ENCODE data around the gene KIZ. TPM values are rescaled to one million over a fixed set of nuclear protein-coding genes. Genes with fewer than 3 reads are reported as not detected.

The KIZ gene
- total and polyA plus RNA-seq, 2 donors (not counting 1 experiment from before 2014, with no cell fraction given) = 19.7 to 40.4 TPM

DNA sequence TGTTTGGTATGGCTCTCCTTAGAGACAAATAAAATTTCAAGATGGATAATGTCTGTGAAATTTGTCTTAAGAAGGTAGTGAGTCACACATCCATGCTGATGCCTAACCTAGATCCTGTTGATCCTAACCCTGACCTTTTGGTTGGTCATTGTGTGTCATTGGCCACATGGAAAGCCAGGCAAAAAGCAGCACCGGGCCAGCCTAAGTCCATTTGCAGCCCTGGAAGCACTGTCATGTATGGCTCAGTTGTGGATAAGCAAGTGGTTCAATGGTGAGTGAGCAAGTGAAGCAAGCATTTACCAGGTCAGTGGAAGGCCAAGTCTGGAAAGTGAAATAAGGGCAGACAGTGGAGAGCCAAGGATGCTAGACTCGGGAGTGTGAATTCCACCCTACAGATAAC, 165.1 kb downstream of the KIZ start:
- Histone ChIP-seq H2AFZ (ENCODE audit: insufficient read depth, low read depth, low read length, poor library complexity, severe bottlenecking) (no peak overlapping the region), H3K36me3 (replicated peaks in 1 of 2; ENCODE audit: control extremely low read depth in 1 of 2, control insufficient read depth in 1 of 2, extremely low read depth in 1 of 2, insufficient read depth in 2 of 2, low read length in 1 of 2) (no peaks in the 10 kb centered on the region), H3K9me3 (ENCODE audit: control extremely low read depth in 1 of 3, control insufficient read depth in 2 of 3, insufficient read depth in 1 of 3, low read length in 2 of 3) (peaks cover 0 to 1% (median 0%) of the 10 kb centered on the region in 3 donors), H4K20me1 (ENCODE audit: control insufficient read depth, insufficient read depth, low read length, poor library complexity, severe bottlenecking) (no peaks in the 10 kb centered on the region), H3K27me3 (replicated peaks in 1 of 4; ENCODE audit: control extremely low read depth in 1 of 4, control insufficient read depth in 3 of 4, insufficient read depth in 4 of 4, low read length in 3 of 4) (peaks cover 0 to 4% (median under 1%) of the 10 kb centered on the region in 4 experiments), H3K4me1 (ENCODE audit: control insufficient read depth in 2 of 2, insufficient read depth in 2 of 2, low read length in 2 of 2) (no peaks in the 10 kb centered on the region), H3K79me2 (ENCODE audit: control insufficient read depth, insufficient read depth, low read length) (no peaks in the 10 kb centered on the region), H3K4me3 (ENCODE audit: control extremely low read depth in 1 of 5, extremely low read depth in 1 of 5, insufficient read depth in 1 of 5, low read depth in 2 of 5, low read length in 4 of 5) (no peak overlapping the region), H3K27ac (ENCODE audit: low read length in 2 of 2) (no peak overlapping the region), H3K4me2 (replicated peaks; ENCODE audit: low read depth, low read length, poor library complexity, severe bottlenecking) (no peak overlapping the region), H3K9ac (ENCODE audit: low read length) (no peak overlapping the region)
- Mint-ChIP-seq H3K9me3 (ENCODE audit: insufficient read depth) (no peaks in the 10 kb centered on the region), H3K27ac (no peak overlapping the region), H3K4me3 (no peak overlapping the region), H3K27me3 (peaks cover 40% of the 10 kb centered on the region), H3K4me1 (no peaks in the 10 kb centered on the region)
- intact Hi-C loops (cut with micrococcal nuclease) = no loop called here
- ChIA-PET CTCF (no interaction called here), POLR2A (no interaction called here)
- TF ChIP-seq, protein P1, sequence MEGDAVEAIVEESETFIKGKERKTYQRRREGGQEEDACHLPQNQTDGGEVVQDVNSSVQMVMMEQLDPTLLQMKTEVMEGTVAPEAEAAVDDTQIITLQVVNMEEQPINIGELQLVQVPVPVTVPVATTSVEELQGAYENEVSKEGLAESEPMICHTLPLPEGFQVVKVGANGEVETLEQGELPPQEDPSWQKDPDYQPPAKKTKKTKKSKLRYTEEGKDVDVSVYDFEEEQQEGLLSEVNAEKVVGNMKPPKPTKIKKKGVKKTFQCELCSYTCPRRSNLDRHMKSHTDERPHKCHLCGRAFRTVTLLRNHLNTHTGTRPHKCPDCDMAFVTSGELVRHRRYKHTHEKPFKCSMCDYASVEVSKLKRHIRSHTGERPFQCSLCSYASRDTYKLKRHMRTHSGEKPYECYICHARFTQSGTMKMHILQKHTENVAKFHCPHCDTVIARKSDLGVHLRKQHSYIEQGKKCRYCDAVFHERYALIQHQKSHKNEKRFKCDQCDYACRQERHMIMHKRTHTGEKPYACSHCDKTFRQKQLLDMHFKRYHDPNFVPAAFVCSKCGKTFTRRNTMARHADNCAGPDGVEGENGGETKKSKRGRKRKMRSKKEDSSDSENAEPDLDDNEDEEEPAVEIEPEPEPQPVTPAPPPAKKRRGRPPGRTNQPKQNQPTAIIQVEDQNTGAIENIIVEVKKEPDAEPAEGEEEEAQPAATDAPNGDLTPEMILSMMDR (IDR thresholded peaks at IDR 0.05) = no peak
- TF ChIP-seq EZH2 (IDR thresholded peaks at IDR 0.05; ENCODE audit: borderline replicate concordance, insufficient read depth, low read depth, low read length, poor library complexity, severe bottlenecking) = no peak
- ATAC-seq (ENCODE audit: low read depth) (no peak), DNase-seq (no peak)
- 75% methylated on average over 1 of the region's 2 CpGs for WGBS (ENCODE audit: insufficient coverage)

DNA sequence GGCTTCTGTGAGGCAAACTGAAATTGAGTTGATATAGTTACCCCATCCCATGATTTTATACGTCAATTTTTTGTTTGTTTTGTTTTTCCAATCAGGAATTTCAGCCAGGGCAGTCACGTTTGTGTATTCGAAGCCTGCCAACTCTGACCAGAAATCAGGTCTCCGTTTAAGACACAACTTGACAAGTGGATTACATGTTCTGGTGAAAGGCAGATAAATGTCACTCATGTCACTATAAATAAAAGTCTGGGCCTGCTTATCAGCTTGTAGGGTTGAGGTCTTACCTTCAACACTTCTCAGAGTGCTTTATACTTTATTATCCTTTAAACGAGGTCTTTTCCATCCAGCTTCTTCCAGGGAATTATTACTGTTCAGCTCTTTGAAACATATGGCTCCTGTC, 168.9 kb downstream of the KIZ start:
- H3K27me3 Mint-ChIP-seq = peaks cover 22% of the 10 kb centered on the region
- no peaks in the 10 kb centered on the region for H3K9me3 ChIP-seq (ENCODE audit: control extremely low read depth in 1 of 3, control insufficient read depth in 2 of 3, insufficient read depth in 1 of 3, low read length in 2 of 3)
- intact Hi-C loops (cut with micrococcal nuclease) = no loop called here

More for the DNA sequence above, 168.9 kb downstream of the KIZ start:
- Histone ChIP-seq H3K4me3 (ENCODE audit: control extremely low read depth in 1 of 5, extremely low read depth in 1 of 5, insufficient read depth in 1 of 5, low read depth in 2 of 5, low read length in 4 of 5) (no peak overlapping the region), H3K27ac (ENCODE audit: low read length in 2 of 2) (no peak overlapping the region), H3K4me1 (ENCODE audit: control insufficient read depth in 2 of 2, insufficient read depth in 2 of 2, low read length in 2 of 2) (no peaks in the 10 kb centered on the region), H3K79me2 (ENCODE audit: control insufficient read depth, insufficient read depth, low read length) (no peaks in the 10 kb centered on the region), H3K36me3 (replicated peaks in 1 of 2; ENCODE audit: control extremely low read depth in 1 of 2, control insufficient read depth in 1 of 2, extremely low read depth in 1 of 2, insufficient read depth in 2 of 2, low read length in 1 of 2) (no peaks in the 10 kb centered on the region), H4K20me1 (ENCODE audit: control insufficient read depth, insufficient read depth, low read length, poor library complexity, severe bottlenecking) (no peaks in the 10 kb centered on the region), H3K27me3 (replicated peaks in 1 of 4; ENCODE audit: control extremely low read depth in 1 of 4, control insufficient read depth in 3 of 4, insufficient read depth in 4 of 4, low read length in 3 of 4) (peaks cover 0 to 4% (median 2%) of the 10 kb centered on the region in 4 experiments), H3K9ac (ENCODE audit: low read length) (no peak overlapping the region), H3K4me2 (replicated peaks; ENCODE audit: low read depth, low read length, poor library complexity, severe bottlenecking) (no peak overlapping the region), H2AFZ (ENCODE audit: insufficient read depth, low read depth, low read length, poor library complexity, severe bottlenecking) (no peak overlapping the region)
- ChIA-PET POLR2A (interaction anchor here (0.7 kb wide), 1 partner anchor 72 kb away, joined by 3 read pairs; no protein-coding TSS in a partner anchor), CTCF (interaction anchor here (0.7 kb wide), 1 partner anchor 246 kb away, joined by 3 read pairs; no protein-coding TSS in a partner anchor)
- Mint-ChIP-seq H3K4me1 (no peaks in the 10 kb centered on the region), H3K9me3 (ENCODE audit: insufficient read depth) (no peaks in the 10 kb centered on the region), H3K27ac (no peak overlapping the region), H3K4me3 (no peak overlapping the region)
- no peak for TF ChIP-seq EZH2 (IDR thresholded peaks at IDR 0.05; ENCODE audit: borderline replicate concordance, insufficient read depth, low read depth, low read length, poor library complexity, severe bottlenecking)
- TF ChIP-seq, protein P1 (IDR thresholded peaks at IDR 0.05) = no peak
- ATAC-seq (ENCODE audit: low read depth) (no peak), DNase-seq (no peak)
- WGBS (ENCODE audit: insufficient coverage) = 93% methylated on average over 3 of the region's 5 CpGs

Small RNA genes lying within 50 kb of the gene (small RNA-seq; reads per million reads assigned to genes)
- gene RNA5SP477 (ENCODE audit: insufficient read length, low read depth, low replicate concordance) = not detected

Other genes with a start within 250 kb of the KIZ start
- not detected in 2 replicates for gene LINC00237, start 19.7 kb upstream of the KIZ start, total RNA-seq
- 0.07 TPM in 1 of 2 replicates, not detected in the other for gene LINC00237, start 19.7 kb upstream of the KIZ start, polyA plus RNA-seq
- 42.1 and 46.2 TPM in 2 replicates for gene XRN2, start 177.2 kb downstream of the KIZ start, total RNA-seq
- gene XRN2, start 177.2 kb downstream of the KIZ start, polyA plus RNA-seq = 19.0 and 21.6 TPM in 2 replicates